ENCODE results near the gene PKP4.
"Not testable (repeated sequence)": the region's sequence is repeated elsewhere in the genome, so short reads cannot be mapped to it uniquely, and the experiment has no call there.

The PKP4 gene

GRCh38 chr2:158467248-158467647 lies 10.5 kb downstream of the PKP4 start:
- no peak for DNase-seq

- DNase-seq = not testable (repeated sequence)
Measured at GRCh38 chr2:158472829-158473228, 16.1 kb downstream of the PKP4 start.

- not testable (repeated sequence) for DNase-seq
Measured at GRCh38 chr2:158473300-158473699, 16.5 kb downstream of the PKP4 start.

- DNase-seq = no peak
Measured at GRCh38 chr2:158473719-158474392, 17.1 kb downstream of the PKP4 start.

GRCh38 chr2:158474526-158475011 lies 17.8 kb downstream of the PKP4 start:
- DNase-seq = not testable (repeated sequence)

- DNase-seq = no peak
Measured at GRCh38 chr2:158477202-158477601, 20.4 kb downstream of the PKP4 start.

GRCh38 chr2:158478237-158478636 lies 21.5 kb downstream of the PKP4 start:
- DNase-seq = no peak

- DNase-seq = no peak
Measured at GRCh38 chr2:158478816-158479215, 22.1 kb downstream of the PKP4 start.

GRCh38 chr2:158481116-158481515 lies 24.4 kb downstream of the PKP4 start:
- DNase-seq = no peak

- DNase-seq = no peak
Measured at GRCh38 chr2:158482594-158482993, 25.8 kb downstream of the PKP4 start.

GRCh38 chr2:158484892-158485556 lies 28.3 kb downstream of the PKP4 start:
- DNase-seq = no peak

- DNase-seq = no peak
Measured at GRCh38 chr2:158486150-158486969, 29.6 kb downstream of the PKP4 start.

- no peak for DNase-seq
Measured at GRCh38 chr2:158486970-158487325, 30.2 kb downstream of the PKP4 start.

- DNase-seq = no peak
Measured at GRCh38 chr2:158487419-158487818, 30.7 kb downstream of the PKP4 start.

GRCh38 chr2:158488442-158489216 lies 31.9 kb downstream of the PKP4 start:
- DNase-seq = no peak

GRCh38 chr2:158489366-158490112 lies 32.8 kb downstream of the PKP4 start:
- DNase-seq = no peak

- DNase-seq = no peak
Measured at GRCh38 chr2:158491072-158491471, 34.3 kb downstream of the PKP4 start.

- DNase-seq = peak; percentile 90
Measured at GRCh38 chr2:158493458-158493857, 36.7 kb downstream of the PKP4 start.

GRCh38 chr2:158495175-158495574 lies 38.4 kb downstream of the PKP4 start:
- no peak for DNase-seq

- DNase-seq = no peak
Measured at GRCh38 chr2:158496986-158497385, 40.2 kb downstream of the PKP4 start.

- no peak for DNase-seq
Measured at GRCh38 chr2:158497486-158497885, 40.7 kb downstream of the PKP4 start.

Data from DMS79 (cell line).